Measurements from ENCODE around the gene FBF1.
A peak's percentile ranks its signal among the peaks of the same experiment; 100 is the strongest.

FBF1 gene

GRCh38 chr17:75914643-75915267, 26.1 kb downstream of the FBF1 start:
- DNase-seq: peak; percentile 35

GRCh38 chr17:75913537-75914210, 27.2 kb downstream of the FBF1 start:
- no peak for DNase-seq

DNA sequence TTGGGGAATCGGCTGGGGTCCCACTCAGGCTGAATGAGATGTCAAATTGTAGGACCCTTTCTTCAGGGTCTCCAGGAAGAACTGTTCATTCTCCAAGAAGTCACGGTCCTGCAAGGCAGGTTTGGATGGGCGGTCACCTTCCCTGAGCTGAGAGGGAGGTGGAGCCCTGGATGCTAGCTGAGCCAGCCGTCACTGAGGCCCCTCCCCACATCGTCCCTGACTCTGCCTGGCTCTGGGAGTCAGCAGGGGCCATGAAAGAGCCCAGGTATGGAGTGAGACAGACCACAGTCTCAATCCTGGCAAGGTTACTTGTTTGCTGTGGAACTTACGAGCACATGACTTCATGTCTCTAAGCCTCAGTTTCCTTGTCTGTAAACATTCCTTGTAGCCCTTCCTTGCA, 30.1 kb downstream of the FBF1 start:
- DNase-seq: no peak

DNA sequence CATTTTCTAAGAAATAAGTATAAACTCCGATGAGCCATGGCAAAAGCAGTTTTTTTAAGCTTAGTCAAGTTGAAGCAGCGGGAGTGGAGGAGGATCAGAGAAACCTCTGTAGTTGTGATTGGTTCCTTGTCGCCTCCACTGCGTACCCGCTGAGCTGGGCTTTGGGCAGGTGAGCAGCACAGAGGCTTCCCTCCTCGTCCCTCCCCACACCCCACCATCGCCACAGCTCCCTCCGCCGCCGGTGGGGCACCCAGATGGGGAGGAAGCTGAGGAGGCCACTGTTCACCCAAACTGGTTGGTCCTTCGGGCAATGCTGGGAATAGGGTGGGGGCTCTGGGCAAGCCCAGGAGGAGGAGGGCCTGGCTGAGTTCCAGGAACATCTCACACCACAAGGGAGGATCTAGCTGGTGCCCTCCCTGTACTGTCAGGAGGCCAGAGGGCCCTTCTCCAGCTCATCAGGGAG, 31.0 kb downstream of the FBF1 start:
- DNase-seq: peak; percentile 65

DNA sequence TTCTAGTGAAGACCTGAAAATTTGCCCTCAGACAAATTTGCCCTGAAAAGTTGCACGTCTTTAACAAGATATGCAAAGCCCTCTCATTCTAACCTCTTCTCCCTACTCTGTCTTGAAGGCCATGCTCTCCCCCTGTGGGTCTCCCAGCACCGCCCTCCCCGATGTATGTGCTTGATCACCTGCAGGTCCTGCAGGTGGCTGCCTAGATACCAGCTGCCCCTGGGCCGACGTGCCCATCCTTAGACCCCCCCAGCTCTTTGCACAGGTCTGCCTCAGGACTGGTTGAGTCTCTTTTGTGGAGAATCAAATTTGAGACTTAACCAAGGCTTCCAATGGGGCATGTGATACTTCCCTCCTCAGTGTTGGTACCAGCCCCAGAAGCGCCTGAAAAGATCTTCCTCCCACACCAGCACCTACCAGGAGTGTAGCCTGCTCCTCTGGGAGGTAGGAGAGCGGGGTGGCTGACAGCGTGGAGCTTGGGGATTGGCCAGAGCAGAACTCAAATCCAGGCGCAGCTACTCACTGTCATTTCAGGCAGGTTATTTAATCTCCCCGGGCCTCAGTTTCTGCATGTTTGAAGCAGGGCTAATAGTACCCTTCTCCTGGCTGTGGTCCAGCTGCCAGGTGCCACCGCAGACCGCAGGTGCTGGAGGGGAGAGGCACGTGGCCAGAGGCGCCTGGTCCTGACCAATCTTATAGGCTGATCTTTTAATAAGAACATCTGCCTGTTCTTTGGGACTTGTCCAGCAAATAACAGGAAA, 31.6 kb downstream of the FBF1 start:
- DNase-seq: no peak

DNA sequence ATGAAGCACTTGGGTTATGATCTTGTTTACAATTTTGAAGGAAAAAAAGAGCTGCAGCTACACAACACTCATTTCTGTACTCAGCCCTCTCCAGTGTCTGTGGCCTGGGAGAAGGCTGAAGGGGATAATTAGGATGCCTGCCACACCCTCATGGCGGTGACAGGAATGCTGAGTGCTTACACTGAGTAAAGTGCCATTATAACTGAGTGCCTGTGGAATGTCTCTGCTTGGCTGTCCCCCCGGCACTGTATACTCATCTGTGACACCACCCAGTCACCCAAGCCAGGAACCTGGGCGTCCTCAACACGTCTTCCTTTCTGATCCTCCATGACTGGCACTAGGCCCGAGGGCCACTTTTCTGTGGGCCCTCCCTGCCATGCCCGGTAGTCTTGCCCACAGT, 32.6 kb downstream of the FBF1 start:
- DNase-seq: peak; percentile 65

DNA sequence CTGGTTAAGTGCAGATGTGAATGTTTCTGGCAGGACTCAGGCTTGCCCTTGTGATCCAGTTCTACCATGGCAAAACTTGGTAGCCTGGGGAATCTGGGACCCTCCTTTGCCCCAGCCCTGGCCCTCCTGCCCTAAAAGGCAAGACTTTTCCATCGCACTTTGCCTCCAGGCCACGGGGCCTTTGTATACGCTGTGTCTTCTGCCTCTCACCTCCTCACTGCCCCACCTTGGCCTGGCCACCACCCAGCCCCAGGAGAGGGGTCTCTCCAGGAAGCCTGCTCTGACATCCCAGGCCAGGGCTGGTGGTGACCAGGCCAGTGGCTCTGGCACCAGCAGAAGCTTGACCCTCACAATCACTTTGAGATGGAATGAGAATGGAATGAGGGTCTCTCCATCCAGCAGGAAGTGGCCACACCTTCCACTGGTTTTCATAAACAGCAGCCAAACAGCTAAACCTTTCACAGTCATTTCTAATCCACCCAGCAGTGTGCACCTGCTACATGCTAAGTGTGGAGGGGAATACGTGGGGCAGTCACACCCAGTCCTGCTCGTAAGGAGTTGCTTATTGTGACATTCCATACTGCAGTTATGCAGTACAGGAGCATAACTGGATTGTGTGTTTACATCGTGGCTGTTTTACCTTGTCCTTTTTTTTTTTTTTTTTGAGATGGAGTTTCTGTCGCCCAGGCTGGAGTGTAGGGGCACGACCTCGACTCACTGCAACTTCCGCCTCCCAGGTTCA, 34.5 kb downstream of the FBF1 start:
- DNase-seq: no peak

GRCh38 chr17:75904749-75905521, 35.9 kb downstream of the FBF1 start, which contains the start of gene MRPL38:
MRPL38 (minus strand) TSS chr17:75904884; CDS start chr17:75904875, 9 bp downstream.
- peak; percentile 94 for DNase-seq

DNA sequence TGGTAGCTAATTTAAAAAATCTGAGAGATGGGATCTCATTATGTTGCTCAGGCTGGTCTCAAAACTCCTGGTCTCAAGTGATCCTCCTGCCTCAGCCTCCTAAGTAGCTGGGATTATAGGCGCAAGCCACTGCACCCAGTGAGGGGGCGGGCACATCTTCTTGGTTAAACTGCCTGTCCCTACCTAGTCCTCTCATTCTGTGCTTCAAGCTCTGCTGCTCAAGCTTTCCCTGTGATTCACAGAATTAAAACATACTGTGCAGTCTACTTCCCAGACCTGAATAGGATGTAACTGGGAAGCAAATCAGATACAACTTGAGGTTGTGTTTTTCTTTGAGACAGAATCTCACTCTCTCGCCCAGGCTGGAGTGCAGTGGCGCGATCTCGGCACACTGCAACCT, 38.4 kb downstream of the FBF1 start:
- no peak for DNase-seq

- no peak for DNase-seq
Observed at GRCh38 chr17:75901727-75902126, 39.1 kb downstream of the FBF1 start.

GRCh38 chr17:75900691-75901533, 39.9 kb downstream of the FBF1 start:
- DNase-seq: peak; percentile 25

DNA sequence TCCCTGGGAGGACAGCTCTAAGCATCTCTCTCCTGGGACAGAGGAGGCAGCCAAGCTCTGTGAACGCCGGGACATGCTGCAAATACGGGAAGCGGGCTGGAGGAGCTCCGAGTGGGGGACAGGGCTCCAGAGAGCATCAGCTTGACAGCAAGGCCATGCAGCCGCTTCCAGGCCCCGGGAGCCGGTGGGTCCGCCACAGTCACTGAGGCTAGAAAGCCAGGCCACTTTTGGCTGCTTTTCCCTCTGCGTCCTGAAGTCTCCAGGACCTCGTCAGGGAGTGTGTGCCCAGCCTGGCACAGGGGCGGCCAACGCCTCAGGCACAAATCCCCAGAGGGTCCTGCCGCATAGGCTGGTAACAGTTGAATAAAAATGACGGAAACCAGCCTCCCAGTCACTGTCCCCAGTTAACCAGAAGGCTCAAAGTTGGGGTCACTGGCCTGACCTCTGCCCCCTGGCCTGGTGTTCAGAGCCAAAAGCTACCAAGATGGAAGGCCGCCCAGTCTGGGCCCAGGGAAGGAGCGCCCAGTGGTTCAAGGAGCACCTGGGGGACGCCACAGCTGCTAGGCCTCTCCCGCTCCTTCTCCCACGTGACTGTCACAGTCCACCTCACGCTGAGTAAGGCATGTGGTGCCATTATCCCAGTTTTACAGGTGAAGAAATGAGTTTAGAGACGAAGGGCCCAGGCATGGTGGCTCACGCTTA, 40.9 kb downstream of the FBF1 start:
- DNase-seq: no peak

GRCh38 chr17:75899353-75899752, 41.5 kb downstream of the FBF1 start:
- no peak for DNase-seq

- no peak for DNase-seq
Observed at GRCh38 chr17:75898791-75899190, 42.1 kb downstream of the FBF1 start.

GRCh38 chr17:75898065-75898464, 42.8 kb downstream of the FBF1 start:
- DNase-seq: no peak

GRCh38 chr17:75897160-75898019, 43.5 kb downstream of the FBF1 start:
- DNase-seq: peak; percentile 68

GRCh38 chr17:75896415-75897159, 44.3 kb downstream of the FBF1 start, which contains the start of gene TRIM65:
TRIM65 (minus strand) TSS chr17:75896951; CDS start chr17:75896937, 14 bp downstream.
- DNase-seq: peak; percentile 90

DNA sequence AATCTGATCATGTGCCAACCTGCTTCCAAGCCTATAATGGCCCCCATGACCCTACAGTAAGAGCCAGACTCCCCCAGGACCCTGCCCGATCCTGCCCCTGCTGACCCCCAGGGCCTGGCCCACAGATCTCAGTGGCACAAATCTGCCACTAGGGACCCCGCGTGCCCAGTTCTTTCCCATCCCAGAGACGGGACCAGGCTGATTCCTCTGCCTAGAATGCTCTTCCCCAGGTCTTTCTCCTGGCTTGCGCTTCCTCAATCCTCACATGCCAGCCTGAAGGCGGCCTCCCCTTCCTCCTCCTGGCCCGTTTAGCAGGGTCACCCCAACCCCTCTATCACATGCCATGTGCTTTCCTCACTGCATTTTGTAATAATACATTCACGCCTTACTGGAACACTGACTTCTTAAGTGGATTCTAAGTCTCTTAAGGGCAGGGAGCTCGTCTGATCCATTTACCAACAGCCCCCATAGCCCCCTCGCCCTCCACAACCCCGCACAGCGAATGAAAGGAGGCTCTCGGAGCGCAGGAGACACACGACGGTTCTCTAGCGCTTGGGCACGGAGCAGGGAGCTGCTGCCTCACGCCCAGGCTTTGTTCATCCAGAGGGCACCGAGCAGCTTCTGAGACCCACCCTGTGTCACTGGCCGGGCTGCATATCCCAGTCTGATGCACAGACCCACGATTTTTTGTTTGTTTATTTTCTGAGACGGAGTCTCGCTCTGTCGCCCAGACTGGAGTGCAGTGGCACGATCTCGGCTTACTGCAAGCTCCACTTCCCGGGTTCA, 45.3 kb downstream of the FBF1 start:
- DNase-seq: no peak
